H7 (cell line): ENCODE data around the gene VAV1. TPM values are rescaled to one million over a fixed set of nuclear protein-coding genes. Genes with fewer than 3 reads are reported as not detected.

Experiments
- DNase-seq: peaks from one replicate; pipeline ENCODE4 v3.0.0; 2012
- H3K27me3 ChIP-seq: 2 replicates; pipeline ENCODE4 v1.6.0; 2011; ENCODE audit warnings: mild to moderate bottlenecking, low read length; ENCODE audit not compliant: control insufficient read depth, insufficient read depth
- H3K36me3 ChIP-seq: replicated peaks from 2 replicates; pipeline ENCODE4 v1.5.1; 2011; ENCODE audit warnings: low read length; ENCODE audit not compliant: control insufficient read depth, insufficient read depth
- H3K4me3 ChIP-seq: 2 replicates; pipeline ENCODE4 v1.5.1; 2011; ENCODE audit warnings: low read depth, mild to moderate bottlenecking, control low read depth, low read length, moderate library complexity; ENCODE audit not compliant: insufficient read depth
- total RNA-seq: library from RNA; depleted of rRNA; stranded (reverse); fragments of >200 nt; shearing (Covaris generic); gene quantifications from 2 replicates; pipeline ENCODE4 v1.2.3, GENCODE V29; 2014; rRNA removed

VAV1 gene, protein sequence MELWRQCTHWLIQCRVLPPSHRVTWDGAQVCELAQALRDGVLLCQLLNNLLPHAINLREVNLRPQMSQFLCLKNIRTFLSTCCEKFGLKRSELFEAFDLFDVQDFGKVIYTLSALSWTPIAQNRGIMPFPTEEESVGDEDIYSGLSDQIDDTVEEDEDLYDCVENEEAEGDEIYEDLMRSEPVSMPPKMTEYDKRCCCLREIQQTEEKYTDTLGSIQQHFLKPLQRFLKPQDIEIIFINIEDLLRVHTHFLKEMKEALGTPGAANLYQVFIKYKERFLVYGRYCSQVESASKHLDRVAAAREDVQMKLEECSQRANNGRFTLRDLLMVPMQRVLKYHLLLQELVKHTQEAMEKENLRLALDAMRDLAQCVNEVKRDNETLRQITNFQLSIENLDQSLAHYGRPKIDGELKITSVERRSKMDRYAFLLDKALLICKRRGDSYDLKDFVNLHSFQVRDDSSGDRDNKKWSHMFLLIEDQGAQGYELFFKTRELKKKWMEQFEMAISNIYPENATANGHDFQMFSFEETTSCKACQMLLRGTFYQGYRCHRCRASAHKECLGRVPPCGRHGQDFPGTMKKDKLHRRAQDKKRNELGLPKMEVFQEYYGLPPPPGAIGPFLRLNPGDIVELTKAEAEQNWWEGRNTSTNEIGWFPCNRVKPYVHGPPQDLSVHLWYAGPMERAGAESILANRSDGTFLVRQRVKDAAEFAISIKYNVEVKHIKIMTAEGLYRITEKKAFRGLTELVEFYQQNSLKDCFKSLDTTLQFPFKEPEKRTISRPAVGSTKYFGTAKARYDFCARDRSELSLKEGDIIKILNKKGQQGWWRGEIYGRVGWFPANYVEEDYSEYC
- 9.5 and 13.3 TPM in 2 replicates for total RNA-seq

GRCh38 chr19:6772028-6772865 is at the start of gene VAV1:
Gene VAV1 (plus strand): TSS chr19:6772708. CDS start chr19:6772808, 100 bp downstream.
- H3K27me3 ChIP-seq = no peaks in the 10 kb centered on the region
- DNase-seq = peak; percentile 79
- H3K4me3 ChIP-seq = no peak within 1 kb of the TSS
- H3K36me3 ChIP-seq = no peaks in the 10 kb centered on the region

DNA sequence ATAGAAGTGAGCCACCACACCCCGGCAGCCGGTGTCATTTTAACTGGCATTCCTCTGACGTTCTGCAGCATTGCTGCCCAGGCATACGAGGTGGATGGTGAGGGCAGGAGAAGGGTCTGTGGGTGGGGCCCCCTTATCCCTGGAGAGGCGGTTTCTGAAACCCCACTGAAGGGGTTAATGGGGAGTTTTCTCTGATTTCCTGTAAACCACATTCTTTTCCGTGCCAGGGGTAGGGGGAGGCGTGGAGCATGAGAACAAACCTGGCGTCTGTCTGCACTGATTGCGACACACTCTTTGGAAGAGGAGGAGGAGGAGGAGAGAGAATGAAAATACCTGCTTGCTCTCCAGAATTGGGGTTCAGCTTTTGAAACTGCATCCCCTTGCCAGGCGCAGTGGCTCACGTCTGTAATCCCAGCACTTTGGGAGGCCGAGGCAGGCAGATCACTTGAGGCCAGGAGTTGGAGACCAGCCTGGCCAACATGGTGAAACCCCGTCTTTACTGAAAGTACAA is 49.3 kb upstream of the VAV1 start:
- Histone ChIP-seq H3K4me3 (no peak overlapping the region), H3K27me3 (no peaks in the 10 kb centered on the region), H3K36me3 (no peaks in the 10 kb centered on the region)
- peak; percentile 71 for DNase-seq

DNA sequence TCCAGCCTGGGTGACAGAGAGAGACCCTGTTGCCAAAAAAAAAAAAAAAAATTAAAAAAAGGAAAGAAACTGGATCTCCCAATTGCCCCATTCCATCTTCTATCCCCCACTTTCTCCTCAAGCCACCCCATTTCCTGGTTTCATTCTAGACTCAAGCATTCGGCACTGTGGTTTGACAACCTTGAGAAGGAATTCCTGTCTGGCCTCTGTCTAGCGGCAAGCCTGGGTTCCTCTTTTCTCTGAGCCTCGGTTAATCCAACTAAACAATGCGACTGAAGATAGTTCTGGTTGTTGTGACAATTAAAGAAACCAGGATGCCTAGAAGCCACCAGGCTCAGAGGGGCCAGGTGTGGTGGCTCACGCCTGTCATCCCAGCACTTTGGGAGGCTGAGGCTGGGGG is 48.8 kb upstream of the VAV1 start:
- DNase-seq = peak; percentile 27
- no peaks in the 10 kb centered on the region for H3K27me3 ChIP-seq
- no peaks in the 10 kb centered on the region for H3K36me3 ChIP-seq
- no peak overlapping the region for H3K4me3 ChIP-seq

DNA sequence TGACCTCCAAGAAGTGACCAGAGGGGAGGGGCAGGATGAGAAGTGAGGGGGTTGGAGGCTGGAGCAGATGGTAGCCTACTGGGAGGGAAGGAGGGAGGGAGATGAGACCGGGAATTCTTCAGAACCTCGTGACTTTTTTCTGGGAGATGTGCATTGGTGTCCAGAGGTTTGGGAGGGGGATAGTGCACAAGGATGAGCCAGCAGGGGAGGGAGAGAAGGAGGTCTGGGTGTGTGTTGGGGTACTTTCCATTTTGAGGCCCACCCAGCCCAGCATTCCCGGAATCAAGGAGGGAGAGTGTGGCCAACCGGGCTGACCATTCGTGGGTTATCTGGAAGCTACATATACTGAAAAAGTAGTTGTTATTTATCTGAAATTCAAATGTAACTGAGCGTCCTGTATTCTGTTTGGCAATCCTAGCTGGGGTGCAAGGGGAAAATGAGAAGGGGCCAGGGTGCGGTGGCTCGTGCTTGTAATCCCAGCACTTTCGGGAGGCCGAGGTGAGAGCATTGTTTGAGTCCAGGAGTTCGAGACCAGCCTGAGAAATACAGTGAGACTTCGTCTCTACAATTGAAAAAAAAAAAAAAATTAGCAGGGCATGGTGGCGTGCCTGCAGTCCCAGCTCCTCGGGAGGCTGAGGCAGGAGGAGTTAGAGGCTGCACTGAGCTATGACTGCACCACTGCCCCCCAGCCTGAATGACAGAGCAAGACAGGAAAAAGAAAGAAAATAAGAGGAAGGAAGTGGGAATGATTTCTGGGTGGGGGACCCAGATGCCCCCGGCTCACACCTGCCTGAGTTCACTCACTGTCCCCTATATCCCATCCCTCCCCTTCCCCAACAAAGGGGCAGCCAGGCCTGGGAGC is 47.6 kb upstream of the VAV1 start:
- Histone ChIP-seq H3K36me3 (no peaks in the 10 kb centered on the region), H3K4me3 (no peak overlapping the region), H3K27me3 (no peaks in the 10 kb centered on the region)
- peak; percentile 39 for DNase-seq

DNA sequence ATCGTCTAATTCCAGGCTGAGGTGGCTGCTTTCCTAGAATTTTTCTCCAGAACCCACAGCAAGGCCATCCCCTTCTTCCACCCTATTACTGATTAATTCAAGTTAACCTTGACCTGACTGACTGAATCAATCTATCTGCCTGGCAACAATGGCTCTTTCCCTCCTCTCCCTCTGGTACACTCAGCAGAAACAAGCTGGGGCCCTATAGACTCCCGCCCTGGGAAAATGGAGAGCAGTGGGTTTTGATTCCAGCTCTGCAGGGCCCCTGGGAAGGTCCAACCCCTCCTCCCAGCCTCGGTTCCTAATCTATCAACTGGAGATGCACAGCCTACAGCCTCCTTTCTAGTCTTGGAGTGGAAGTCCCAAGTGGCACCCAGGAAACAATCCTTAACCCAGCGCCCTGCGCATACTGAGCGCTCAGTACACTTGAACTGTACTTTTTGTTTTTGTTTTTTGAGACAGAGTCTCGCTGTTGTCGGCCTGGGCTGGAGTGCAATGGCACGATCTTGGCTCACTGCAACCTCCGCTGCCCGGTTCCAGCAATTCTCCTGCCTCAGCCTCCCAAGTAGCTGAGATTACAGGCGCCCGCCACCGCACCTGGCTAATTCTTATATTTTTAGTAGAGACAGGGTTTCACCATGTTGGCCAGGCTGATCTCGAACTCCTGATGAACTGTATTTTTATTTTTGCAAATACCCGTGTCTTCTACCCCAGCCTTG is 46.8 kb upstream of the VAV1 start:
- no peaks in the 10 kb centered on the region for H3K36me3 ChIP-seq
- no peak overlapping the region for H3K4me3 ChIP-seq
- peak; percentile 24 for DNase-seq
- H3K27me3 ChIP-seq = no peaks in the 10 kb centered on the region

DNA sequence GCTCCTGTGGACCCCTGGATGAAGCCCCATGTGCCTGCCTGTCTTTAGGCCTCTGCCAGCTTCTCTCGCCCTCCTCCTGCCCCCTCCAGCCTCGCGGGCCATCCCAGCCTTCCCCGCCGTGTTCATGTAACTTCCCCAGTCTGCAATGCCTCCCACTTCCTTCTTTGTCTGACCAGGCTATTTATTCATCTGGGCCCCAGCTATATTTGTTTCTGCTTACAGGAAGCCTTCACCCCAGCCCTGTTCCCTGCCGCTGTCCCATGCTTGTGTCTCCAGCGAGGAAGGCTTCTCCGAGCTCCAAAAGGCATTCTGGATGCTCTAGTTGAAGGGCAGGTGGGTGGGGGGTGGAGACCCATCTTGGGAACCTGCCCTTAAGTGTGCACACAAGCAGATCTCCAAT is 44.2 kb upstream of the VAV1 start:
- H3K36me3 ChIP-seq = peaks cover 2% of the 10 kb centered on the region
- no peak for DNase-seq

DNA sequence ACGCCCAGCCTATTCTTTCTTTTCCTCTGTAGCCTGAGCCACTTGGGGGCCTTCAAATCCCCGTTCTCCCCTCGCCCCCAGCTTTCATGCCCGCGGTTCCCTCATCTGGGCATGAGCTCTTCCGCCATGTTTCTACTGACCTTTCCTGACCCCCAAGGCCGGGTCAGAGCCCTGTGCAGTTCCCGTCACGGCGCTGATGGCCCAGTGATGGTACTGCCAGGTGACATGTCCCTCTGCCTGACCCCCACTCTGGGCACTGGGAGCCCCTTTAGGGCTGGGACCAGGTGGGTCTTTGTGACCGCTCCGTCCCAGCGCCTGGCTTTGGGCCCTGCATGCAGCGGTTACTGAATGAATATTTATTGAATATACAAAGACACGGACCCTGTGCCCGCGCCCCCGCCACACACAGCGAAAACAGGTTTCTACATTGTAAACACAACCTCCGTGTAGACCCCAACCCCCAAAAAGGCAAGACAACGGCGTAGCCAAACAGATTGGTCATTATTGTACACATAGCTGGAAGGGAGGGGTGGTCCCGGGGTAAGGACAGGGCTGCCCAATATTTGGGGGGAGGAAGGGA is 42.8 kb upstream of the VAV1 start:
- no peaks in the 10 kb centered on the region for H3K27me3 ChIP-seq
- H3K36me3 ChIP-seq = peaks cover 2% of the 10 kb centered on the region
- peak; percentile 33 for DNase-seq
- peak overlapping the region; percentile 25 for H3K4me3 ChIP-seq

More for the DNA sequence above, 44.2 kb upstream of the VAV1 start:
- Histone ChIP-seq H3K4me3 (no peak overlapping the region), H3K27me3 (no peaks in the 10 kb centered on the region)

GRCh38 chr19:6730153-6730804 is 42.2 kb upstream of the VAV1 start:
- Histone ChIP-seq H3K27me3 (no peaks in the 10 kb centered on the region), H3K36me3 (peaks cover 2% of the 10 kb centered on the region), H3K4me3 (peak overlapping the region; percentile 25)
- peak; percentile 98 for DNase-seq

DNA sequence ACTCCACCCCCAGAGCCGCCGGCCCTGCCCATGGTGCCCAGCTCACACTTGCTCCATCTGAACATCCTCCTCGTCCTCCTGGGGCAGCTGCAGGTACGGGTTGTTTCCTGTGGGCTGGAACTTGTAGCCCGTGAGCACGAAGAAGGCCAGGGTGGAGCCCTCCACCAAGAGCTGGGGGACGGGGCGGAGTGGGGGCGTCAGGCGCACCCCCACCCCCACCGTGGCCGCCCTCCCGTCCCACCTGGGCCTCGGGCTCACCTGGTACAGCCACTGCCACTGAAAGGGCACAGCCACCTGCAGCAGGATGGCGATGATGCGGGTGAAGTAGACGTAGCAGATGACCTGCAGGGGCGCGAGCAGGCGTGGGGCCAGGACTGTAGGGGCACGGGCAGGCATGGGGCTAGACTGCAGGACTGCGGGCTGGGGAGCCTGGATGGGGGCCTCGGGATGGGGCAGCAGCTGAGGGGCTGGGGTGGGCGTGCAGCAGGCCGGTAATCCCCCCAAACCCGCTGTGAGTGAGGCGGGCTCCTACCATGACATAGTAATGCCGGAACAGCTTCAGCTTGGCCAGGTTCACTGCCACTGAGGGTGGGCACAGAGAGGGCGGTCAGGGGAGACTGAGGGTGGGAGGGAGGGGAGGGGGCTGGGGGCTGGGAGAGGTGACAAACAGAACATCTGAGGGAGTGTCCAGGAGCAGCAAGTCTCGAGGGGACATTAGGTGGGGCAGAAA is 41.4 kb upstream of the VAV1 start:
- Histone ChIP-seq H3K36me3 (peaks cover 2% of the 10 kb centered on the region), H3K27me3 (no peaks in the 10 kb centered on the region)
- no peak for DNase-seq

GRCh38 chr19:6731822-6732221 is 40.7 kb upstream of the VAV1 start:
- H3K27me3 ChIP-seq = no peaks in the 10 kb centered on the region
- no peak overlapping the region for H3K4me3 ChIP-seq
- H3K36me3 ChIP-seq = peaks cover 2% of the 10 kb centered on the region
- DNase-seq = peak; percentile 37

More for the DNA sequence above, 41.4 kb upstream of the VAV1 start:
- H3K4me3 ChIP-seq = no peak overlapping the region

DNA sequence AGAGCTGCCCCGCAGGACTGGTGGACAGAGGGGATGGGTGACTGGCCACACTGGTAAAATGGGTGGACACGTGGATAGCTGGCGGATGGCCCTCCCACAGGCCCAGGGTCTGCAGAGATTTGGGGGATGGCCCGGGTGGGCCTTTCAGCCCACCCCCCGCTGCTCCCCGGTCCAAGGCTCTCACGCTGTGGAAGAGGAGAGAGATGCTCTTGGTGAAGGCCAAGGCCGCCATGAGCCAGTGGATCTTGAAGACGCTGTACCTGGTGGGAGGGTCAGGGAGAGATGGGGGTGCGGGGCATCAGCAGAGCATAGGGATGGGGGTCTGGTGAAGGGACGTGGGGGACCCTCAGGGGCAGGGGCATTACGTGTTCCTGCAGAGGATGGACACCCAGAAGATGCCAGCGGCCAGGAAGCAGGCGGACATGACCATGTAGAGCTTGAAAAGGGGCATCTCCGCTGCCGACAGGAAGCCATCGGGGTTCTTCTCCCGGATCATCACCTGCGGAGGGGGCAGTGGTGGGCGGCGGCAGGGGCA is 39.6 kb upstream of the VAV1 start:
- no peaks in the 10 kb centered on the region for H3K27me3 ChIP-seq
- no peak for DNase-seq
- no peak overlapping the region for H3K4me3 ChIP-seq
- peaks cover 2% of the 10 kb centered on the region for H3K36me3 ChIP-seq
